ENCODE results near the gene REEP1. TPM values are rescaled to one million over a fixed set of nuclear protein-coding genes. Genes with fewer than 3 reads are reported as not detected.

Gene REEP1
- total and polyA plus RNA-seq, 2 of the 13 experiments (the other 11 are each of a cell fraction or from before 2014, with no cell fraction given): 0.27 TPM; not detected in 1

- TF ChIP-seq TFDP1 (CRISPR knock-in tag; IDR thresholded peaks at IDR 0.05; ENCODE audit: borderline replicate concordance) (peak; percentile 90), ZNF564 (CRISPR knock-in tag; IDR thresholded peaks at IDR 0.05) (peak; percentile 86), PHF8 (CRISPR knock-in tag; IDR thresholded peaks at IDR 0.05) (peak; percentile 99), SNAPC4 (CRISPR knock-in tag; IDR thresholded peaks at IDR 0.05) (peak; percentile 97), ZNF232 (CRISPR knock-in tag; IDR thresholded peaks at IDR 0.05; ENCODE audit: borderline replicate concordance) (peak; percentile 87; the same call in 1 of the 2 replicates), TAF1 (CRISPR knock-in tag; IDR thresholded peaks at IDR 0.05) (peak; percentile 98), SNAPC2 (CRISPR knock-in tag; IDR thresholded peaks at IDR 0.05) (no peak; the same call in 1 of the 2 replicates), IKZF1 (IDR thresholded peaks at IDR 0.05) (no peak), ATF6 (CRISPR knock-in tag; conservative IDR thresholded peaks at IDR 0.05) (no peak), HNF1A (IDR thresholded peaks at IDR 0.05; ENCODE audit: low read depth) (no peak), HNF1A (CRISPR knock-in tag; IDR thresholded peaks at IDR 0.05; ENCODE audit: borderline replicate concordance) (peak; percentile 90), ZFP36 (IDR thresholded peaks at IDR 0.05; ENCODE audit: borderline replicate concordance, low read depth, low read length, partially characterized antibody) (no peak), ISX (CRISPR knock-in tag; conservative IDR thresholded peaks at IDR 0.05) (peak; percentile 72; the same call in 1 of the 2 replicates), SAFB2 (CRISPR knock-in tag; IDR thresholded peaks at IDR 0.05; ENCODE audit: borderline replicate concordance, low read depth) (no peak; the same call in 1 of the 2 replicates)
These were observed 142.2 kb downstream of the REEP1 start, which contains the start of gene IMMT (continued) for GRCh38 chr2:86195055-86195807.
